ENCODE measurements around the gene SIGLEC6. TPM values are rescaled to one million over a fixed set of nuclear protein-coding genes. Genes with fewer than 3 reads are reported as not detected.

SIGLEC6 gene
- polyA plus RNA-seq, 3 donors, result 0.16 TPM; not detected in 2

GRCh38 chr19:51549533-51550324 is 18.3 kb upstream of the SIGLEC6 start:
- DNase-seq, result no peak

GRCh38 chr19:51548891-51549305 is 17.4 kb upstream of the SIGLEC6 start:
- DNase-seq, result no peak

- DNase-seq, result no peak
These were observed 16.8 kb upstream of the SIGLEC6 start for GRCh38 chr19:51548213-51548651.

- no peak for DNase-seq
These were observed 16.1 kb upstream of the SIGLEC6 start for GRCh38 chr19:51547397-51548212.

GRCh38 chr19:51546650-51547396 is 15.4 kb upstream of the SIGLEC6 start:
- DNase-seq, result no peak

- DNase-seq, result no peak
These were observed 14.7 kb upstream of the SIGLEC6 start for GRCh38 chr19:51546107-51546649.

GRCh38 chr19:51544038-51544437 is 12.6 kb upstream of the SIGLEC6 start:
- DNase-seq, result no peak

- DNase-seq, result no peak
These were observed 11.2 kb upstream of the SIGLEC6 start for GRCh38 chr19:51542699-51543098.

- DNase-seq, result no peak
These were observed 10.2 kb upstream of the SIGLEC6 start for GRCh38 chr19:51541458-51542357.

- no peak for DNase-seq
These were observed 8.4 kb upstream of the SIGLEC6 start for GRCh38 chr19:51539821-51540366.

- no peak for DNase-seq
These were observed 4.1 kb upstream of the SIGLEC6 start for GRCh38 chr19:51535535-51535934.

- DNase-seq, result no peak
These were observed 854 bp downstream of the SIGLEC6 start for GRCh38 chr19:51530616-51531015.

GRCh38 chr19:51529301-51529700 is 2.2 kb downstream of the SIGLEC6 start:
- DNase-seq, result no peak

GRCh38 chr19:51525651-51526050 is 5.8 kb downstream of the SIGLEC6 start:
- DNase-seq, result no peak

- DNase-seq, result no peak
These were observed 6.7 kb downstream of the SIGLEC6 start for GRCh38 chr19:51524666-51525264.

- DNase-seq, result no peak
These were observed 9.7 kb downstream of the SIGLEC6 start for GRCh38 chr19:51521781-51522180.

- DNase-seq, result no peak
These were observed 10.1 kb downstream of the SIGLEC6 start for GRCh38 chr19:51521357-51521756.

GRCh38 chr19:51520728-51521127 is 10.7 kb downstream of the SIGLEC6 start:
- no peak for DNase-seq

- DNase-seq, result peak; percentile 17
These were observed 16.5 kb downstream of the SIGLEC6 start for GRCh38 chr19:51514866-51515481.

GRCh38 chr19:51513968-51514367 is 17.5 kb downstream of the SIGLEC6 start:
- DNase-seq, result no peak
